KBM-7 (cell line): Measurements from ENCODE around the gene CREB3L2.

ENCODE experiments used
- DNase-seq: peaks from one replicate; pipeline ENCODE4 v3.0.0-alpha.2; 2015
- in situ Hi-C: fragments of 300-500 bp; cut with MboI; formaldehyde crosslinking; loops from 2 replicates; pipeline ENCODE4 v1.14.3; 2020; ENCODE audit warnings: low sequenced_read_pairs, low pct_unique_long_range_greater_than_20kb, mixed read lengths

CREB3L2 gene

DNA sequence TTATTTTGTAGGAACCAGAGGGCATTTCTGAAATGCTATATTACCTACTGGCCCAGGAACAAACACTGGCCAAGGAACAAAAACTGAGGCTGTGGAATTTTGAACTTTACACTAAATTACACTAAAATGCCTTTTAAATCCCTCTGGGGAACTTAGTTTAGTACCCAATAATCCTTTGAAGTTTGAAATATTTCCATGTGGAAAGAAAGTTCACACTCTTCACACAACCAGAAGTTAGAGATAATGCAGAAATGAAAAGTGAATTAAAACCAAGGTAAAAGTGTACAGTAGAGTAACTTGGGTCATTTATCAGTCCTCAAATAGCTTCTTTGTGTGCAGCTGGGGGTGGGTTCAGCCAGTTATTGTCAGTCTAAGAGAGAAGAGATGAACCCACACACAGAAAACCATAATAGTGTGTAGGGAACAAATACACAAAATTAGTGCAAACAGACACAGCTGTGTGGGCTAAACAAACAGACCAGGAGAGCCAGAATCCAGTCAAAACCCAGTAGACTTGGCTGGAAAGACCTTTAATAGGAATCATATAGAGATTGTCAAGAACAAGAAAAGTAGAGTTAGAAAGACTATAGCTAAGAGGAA, 108.6 kb downstream of the CREB3L2 start:
- in situ Hi-C loops: loop anchor here (25.0 kb wide), 1 partner anchor 231 kb away; no protein-coding TSS in a partner anchor
- no peak for DNase-seq

DNA sequence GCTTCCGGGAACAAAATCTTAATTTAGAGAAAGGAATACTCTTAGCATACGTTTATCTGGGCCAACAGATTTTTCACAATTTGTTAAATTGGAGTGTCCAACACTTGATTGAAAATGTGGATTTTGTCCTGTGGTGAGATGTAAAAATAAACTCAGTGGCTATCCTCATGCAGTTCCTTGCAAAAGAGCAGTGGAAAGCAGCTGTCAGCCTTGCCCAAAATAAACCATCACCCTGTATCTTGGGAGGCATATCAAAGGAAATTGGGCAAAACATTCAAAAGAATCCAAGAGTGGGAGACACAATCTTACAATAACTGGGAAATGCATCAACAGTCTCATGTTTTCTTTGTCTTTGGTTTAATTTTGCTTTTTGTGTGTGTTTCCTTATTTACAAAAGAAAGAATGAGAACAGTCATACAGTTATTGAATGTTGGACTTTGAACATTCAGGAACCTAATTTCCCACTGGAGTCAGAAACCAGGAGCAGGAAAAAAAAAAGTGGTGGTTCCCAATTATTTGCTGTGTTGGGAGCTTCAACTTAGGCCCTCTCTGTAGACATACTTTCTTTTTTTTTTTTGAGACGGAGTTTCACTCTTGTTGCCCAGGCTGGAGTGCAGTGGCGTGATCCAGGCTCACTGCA, 110.8 kb downstream of the CREB3L2 start:
- no peak for DNase-seq
- in situ Hi-C loops: loop anchor here (25.0 kb wide), 1 partner anchor 229 kb away; no protein-coding TSS in a partner anchor

DNA sequence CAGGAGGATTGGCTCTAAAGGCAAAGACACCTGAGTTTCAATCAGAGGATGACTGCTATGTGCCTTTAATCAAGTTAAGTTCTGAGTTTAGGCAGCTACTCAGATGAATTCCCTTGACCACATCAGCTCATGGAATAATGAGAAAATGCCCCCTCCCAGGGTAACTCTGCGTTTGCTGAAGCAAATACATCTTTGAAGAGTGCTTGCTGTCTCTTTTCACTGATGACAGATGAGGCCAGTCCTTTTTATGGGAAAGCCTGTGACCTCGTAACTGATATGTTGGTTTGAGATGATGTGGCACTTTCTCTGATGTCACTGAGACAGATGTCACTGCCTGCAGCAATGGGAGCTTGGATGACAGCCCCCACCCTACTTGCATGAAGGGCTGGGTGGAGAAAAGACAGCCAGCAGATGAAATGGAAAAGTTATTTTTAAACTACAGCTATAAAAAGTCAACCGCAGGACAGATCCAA, 111.4 kb downstream of the CREB3L2 start:
- DNase-seq: no peak
- in situ Hi-C loops: loop anchor here (25.0 kb wide), 1 partner anchor 228 kb away; no protein-coding TSS in a partner anchor

DNA sequence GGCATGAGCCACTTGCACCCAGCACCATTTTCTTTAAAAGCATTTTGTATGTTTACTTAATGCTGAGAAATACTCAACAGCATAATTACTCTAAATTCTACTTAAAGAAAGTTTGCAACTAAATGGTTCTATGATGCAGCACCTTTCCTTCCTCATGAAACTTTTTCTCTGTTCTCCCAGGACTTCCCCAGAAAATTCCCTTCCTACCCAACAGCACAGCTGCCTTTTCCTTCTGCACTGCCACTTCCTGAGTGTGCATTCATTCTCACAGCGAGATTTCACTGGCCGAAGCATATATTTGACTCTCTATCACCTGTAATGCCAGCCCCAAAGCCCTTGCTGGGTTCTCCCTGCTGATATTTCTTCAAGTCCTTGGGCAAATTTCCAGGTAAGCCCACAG, 113.6 kb downstream of the CREB3L2 start:
- DNase-seq: no peak
- in situ Hi-C loops: loop anchor here (25.0 kb wide), 1 partner anchor 226 kb away; no protein-coding TSS in a partner anchor

DNA sequence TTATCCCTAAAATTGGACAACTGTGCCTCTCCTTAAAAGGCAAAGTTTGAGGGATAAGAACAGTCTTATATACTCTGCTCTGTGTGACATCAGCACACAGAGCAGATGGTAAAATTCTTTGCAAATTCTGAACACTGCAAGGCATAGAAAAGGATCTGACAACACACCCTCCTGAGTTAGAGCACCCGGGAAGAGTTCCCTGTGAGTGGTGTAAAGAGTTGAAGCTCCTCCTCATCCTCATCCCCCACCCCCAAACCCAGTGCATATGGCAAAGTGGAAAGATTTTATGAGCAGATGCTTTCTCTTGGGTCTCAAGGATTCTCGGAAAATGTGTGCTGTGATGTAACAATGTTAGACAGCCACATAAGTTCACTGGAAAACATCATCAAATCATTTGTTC, 115.1 kb downstream of the CREB3L2 start:
- in situ Hi-C loops: loop anchor here (25.0 kb wide), 1 partner anchor 224 kb away; no protein-coding TSS in a partner anchor

DNA sequence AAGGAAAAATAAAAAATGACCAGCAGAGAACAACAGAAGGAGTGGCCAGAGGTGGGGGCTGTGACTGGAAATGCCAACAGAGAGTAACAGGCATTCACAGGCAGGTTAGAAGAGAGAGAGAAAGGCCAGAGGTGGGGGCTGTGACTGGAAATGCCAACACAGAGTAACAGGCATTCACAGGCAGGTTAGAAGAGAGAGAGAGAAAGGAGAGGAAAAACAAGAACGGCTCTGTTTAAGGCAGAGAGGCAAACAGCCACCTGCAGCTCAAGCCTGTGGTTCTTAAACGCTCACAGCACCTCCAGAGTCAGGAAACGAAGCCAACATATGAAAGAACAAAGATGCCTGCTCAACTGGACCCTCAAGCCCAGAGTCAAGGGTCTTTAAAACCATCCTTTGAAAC, 115.6 kb downstream of the CREB3L2 start:
- in situ Hi-C loops: loop anchor here (25.0 kb wide), 1 partner anchor 224 kb away; no protein-coding TSS in a partner anchor
- DNase-seq: no peak

More for the DNA sequence above, 115.1 kb downstream of the CREB3L2 start:
- no peak for DNase-seq

DNA sequence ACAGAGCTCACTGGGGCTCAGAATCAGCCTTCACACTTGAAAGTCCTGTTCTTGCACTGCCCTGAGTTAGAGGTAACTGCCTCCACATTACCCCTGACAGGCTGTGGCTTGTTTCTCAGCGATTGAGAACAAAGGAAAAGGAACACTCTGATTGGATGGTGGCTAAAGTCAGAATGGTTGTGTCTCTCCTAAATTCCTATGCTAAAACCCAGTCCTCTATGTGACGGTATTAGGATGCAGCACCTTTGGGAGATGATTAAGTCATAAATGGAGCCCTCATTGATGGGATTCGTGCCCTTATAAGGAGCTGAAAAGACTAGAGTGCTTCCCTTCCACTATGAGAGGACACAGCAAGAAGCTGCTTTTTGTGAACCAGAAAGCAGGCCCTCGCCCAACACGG, 116.2 kb downstream of the CREB3L2 start:
- DNase-seq: no peak
- in situ Hi-C loops: loop anchor here (25.0 kb wide), 1 partner anchor 223 kb away; no protein-coding TSS in a partner anchor

DNA sequence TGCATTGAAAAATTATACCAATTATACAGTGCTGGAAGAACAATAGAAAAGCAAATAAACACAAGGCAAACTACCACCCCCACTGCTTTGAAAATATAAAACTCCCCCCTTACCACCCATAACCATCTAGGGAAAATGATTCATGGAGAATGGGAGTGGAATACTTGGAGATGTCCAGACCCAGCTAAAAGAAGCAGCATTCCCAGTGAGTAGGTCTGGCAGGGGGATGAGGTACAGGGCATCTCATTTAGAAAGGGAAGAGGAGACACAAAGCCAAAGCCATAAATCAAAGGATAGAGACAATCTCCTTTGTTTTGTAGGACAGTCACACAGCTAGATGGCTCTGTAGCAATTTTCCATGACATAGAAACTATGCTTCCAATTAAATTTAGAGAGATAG, 119.1 kb downstream of the CREB3L2 start:
- in situ Hi-C loops: loop anchor here (25.0 kb wide), 1 partner anchor 221 kb away; no protein-coding TSS in a partner anchor
- DNase-seq: no peak

DNA sequence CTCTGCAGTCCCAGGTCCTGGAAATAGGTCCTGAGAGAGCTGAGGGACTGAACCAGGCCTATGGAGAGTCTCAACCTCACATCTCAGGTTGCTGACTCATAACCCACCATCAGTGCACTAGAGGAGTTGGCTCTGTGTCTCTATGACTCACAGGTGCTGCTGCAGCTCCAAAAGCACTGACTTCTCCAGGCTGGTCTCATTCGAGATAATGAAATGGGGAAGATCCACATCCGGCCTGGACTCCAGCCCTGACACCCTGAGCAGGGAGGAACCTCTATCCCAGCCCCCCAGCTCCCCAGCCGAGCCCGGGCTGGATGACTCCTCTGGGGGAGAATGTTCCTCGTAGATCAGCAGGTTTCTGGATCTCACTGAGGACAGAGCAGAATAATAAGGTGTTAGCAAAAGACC, 119.6 kb downstream of the CREB3L2 start:
- DNase-seq: no peak
- in situ Hi-C loops: loop anchor here (25.0 kb wide), 1 partner anchor 220 kb away; no protein-coding TSS in a partner anchor

DNA sequence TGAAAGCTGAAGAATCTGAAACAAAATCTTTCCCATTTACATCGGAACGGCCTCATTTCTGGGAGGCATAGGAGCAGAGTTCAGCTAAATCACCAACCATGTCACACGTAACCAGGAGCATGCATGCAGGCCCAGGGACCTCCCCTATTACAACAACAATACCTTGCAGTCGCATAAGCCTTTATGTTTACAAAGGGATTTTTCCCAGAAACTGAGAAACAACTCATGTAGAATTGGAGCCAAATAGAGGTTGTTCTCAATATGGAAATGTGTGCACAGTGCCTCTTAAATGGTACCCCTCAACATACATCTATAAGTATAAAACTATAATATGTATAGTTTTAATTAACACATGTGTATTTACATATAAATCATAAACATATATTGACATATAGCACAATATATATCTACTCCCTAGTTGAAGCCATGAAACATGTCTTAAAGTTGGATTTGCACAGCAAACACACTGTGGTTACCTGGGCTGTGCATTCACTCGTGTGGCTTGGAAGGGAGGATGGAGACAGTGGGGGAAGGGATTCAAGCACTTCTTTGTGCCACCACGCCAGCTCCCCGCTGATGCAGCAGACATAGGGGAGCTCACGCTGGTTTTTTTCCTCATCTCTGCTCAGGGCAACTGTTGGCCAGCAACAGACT, 120.2 kb downstream of the CREB3L2 start:
- no peak for DNase-seq
- in situ Hi-C loops: loop anchor here (25.0 kb wide), 1 partner anchor 219 kb away; no protein-coding TSS in a partner anchor

DNA sequence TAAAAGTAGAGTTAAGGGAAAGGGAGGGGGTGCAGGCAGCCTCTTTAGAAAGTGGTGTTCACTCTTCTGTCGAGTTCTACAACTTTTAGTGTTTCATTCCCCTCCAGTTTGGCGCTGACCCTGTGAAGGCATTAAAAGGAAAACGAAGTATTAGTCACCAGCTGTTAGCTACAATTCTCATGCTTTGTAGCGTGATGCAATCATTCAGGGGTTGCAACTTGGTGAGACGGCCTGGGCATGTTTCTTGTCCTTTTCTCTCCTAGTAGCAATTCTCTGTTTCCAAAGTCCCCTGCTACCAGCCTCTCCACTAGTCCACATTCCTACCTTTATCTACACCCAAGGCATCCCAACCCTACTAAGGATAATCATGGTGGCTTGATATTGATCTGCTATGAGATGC, 121.5 kb downstream of the CREB3L2 start:
- DNase-seq: no peak
- in situ Hi-C loops: loop anchor here (25.0 kb wide), 1 partner anchor 218 kb away; no protein-coding TSS in a partner anchor

DNA sequence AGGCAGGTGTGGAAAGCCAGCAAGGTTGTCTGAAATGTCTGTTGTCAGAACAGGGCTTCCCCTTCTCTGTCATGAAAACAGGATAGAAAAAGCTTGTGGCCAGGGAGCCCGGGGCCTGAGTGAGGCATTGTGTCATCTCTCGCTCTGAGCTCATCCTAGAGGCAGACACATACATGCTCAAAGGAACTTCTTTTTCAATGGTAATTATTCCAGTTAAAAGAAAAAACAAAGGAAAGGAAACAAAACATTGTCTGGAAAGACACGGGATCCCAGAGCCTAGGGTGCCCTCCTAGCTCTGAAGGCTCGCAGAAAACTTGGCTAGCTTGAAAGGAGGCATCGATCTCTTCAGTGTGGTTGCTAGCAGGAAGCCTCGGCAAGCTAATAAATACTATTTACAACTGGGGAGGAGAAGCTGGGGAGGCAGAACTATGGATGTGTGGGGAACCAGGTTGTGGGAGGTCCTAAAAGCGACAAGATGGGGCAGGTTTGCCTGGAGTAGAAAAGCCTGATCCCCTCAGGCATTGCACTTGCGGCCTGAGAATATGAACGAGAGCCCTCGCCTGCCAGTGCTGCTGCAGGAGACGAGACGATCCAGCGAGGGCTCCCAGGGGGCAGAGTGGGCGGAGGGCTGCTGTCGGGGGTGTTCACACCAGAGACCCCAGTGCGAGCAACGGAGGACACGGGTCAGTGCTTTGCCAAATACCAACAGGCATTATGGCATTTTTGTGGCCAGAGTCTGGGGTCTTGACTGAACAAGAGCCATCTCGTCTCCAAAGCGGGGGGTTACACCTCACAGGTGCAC, 122.3 kb downstream of the CREB3L2 start:
- in situ Hi-C loops: loop anchor here (25.0 kb wide), 1 partner anchor 217 kb away; no protein-coding TSS in a partner anchor
- no peak for DNase-seq

DNA sequence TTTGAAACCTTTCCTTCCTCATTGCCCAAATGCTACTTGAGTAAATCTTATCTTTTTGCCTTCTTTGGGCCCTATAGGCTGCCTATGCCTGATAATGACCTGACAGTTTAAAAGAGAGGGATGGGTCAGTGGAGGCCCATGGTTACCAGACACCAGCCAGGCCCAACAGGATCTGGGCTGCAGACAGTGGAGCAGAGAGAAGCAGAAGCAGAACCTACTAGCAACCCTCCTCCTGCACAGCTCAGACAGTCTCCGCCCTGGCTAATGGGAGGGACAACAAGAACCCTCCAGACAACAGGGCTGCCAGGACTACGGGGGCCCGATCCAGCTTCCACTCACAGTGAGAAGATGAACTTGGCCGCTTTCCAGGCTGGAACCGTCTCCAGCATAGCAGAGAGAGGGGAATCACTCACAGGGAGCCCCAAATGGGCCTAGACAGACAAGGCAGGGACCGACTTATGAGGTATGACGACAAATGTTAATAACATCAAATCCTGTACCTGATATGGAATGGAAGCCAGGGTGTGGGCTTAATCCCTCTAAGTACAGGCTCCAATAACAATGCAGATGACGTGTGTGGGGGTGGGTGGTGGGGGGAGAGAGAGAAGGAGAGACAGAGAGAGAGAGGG, 123.4 kb downstream of the CREB3L2 start:
- in situ Hi-C loops: loop anchor here (25.0 kb wide), 1 partner anchor 216 kb away; no protein-coding TSS in a partner anchor
- no peak for DNase-seq

DNA sequence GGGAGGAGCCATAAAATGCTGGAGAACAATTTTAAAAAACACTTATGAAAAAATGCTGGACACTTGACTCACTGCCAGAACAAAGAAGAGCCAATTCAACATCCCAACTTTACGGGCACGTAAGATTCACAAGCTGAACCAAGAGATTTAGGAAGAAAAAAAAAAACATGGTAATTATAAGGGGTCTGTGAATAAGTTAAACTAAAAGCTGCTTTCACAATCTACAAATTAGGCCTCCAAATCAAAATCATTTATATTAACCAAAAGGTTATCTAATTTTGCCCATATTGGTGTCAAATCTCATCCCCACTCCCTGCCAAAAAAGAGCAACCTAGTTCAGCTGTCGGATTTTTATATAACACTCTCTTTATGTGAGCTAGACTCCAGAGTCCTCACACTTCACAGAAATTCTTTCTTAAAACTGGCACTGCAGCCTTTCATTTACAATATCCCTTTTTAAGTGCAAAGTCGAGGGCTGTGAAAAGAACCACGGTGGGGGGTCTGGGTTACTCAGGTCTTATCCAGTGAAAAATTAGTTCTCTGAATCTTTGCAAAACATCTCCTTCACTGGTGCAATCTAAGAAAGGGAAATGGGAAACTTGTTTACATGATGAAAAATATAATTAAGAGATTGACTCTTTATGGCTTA, 124.7 kb downstream of the CREB3L2 start:
- in situ Hi-C loops: loop anchor here (25.0 kb wide), 1 partner anchor 215 kb away; no protein-coding TSS in a partner anchor

DNA sequence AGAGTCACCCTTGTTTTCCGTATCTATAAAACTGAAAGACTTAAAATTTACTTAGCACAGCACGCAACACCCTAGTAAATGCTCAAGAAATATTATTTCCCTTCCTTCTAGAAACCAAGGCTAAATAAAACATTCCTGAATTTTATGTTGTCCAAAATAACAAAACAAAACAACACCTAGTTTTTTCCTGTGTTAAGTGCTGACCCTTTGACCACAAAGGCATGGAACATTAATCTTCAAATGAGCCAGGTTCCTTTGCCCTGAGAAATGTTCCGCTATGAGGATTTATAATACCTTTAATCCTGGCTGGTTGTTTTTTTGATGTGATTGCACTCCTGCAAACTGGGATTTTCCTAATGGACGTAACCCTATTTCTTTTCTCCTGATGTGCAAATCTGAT, 126.1 kb downstream of the CREB3L2 start:
- in situ Hi-C loops: loop anchor here (25.0 kb wide), 1 partner anchor 213 kb away; no protein-coding TSS in a partner anchor
- no peak for DNase-seq

More for the DNA sequence above, 124.7 kb downstream of the CREB3L2 start:
- no peak for DNase-seq

DNA sequence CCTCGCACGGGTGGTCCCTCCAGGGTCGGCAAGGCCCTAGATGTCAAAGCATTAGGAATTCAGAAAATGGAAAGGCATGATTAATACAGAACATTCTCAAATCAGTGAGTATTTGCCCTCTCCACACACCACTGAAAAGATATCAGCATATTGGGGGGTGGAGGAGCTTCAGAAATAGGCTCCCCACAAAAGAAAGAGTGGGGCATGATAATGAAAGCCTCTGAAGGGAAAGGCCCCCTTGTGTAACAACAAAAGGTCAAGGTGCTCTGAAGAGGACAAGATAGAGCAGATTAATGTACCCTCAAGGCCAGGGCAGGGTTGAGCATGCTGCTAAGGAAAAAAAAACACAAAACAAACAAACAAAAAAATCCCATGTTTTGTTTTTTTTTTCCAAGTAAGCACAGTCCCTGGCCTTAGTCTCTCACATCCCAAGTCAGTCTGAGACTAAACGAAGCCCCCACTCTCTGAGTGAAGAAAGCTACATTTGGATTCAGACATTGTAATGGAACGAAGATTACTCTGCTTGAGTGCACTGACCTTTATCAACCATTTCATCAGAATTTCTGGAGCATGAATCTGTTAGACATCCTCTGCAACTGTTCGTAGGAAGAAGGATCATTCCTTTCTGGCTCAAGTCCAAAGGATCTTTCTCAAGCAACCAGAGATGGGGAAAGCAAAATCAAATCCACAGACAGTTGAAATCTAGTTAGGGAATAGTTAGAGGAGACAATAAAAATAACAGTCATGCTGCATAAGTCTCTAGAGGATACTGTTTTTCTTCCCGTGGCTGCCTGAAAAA, 127.7 kb downstream of the CREB3L2 start:
- in situ Hi-C loops: no loop called here
- no peak for DNase-seq

DNA sequence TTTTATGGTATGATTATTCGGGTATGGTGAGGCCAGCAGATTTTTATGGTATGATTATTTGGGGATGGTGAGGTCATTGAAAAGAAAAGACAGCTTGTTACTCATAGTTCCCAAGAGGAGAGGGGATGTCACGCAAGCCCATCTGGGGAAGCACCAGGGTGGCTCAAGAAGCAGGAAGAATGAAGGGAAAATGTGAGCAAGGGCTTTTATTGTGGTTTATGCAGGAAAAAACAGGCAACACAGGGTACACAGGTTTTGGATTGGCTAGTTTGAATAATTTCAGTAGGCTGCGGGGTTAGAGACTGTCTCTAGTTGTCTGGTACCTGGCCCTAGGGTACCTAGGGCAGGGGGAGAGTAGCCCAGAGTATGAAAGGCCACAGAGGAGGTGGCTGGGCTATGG, 128.4 kb downstream of the CREB3L2 start:
- DNase-seq: no peak
- in situ Hi-C loops: no loop called here
